Kidney (tissue), 14 donors: ENCODE results near the gene CCR9. TPM values are rescaled to one million over a fixed set of nuclear protein-coding genes. Genes with fewer than 3 reads are reported as not detected.

ENCODE experiments used
- DNase-seq, 5 donors: peaks; one replicate each; pipeline ENCODE4 v3.0.0-alpha.2; 2013 to 2020
- FAIRE-seq: peaks from 2 replicates; lab custom pipeline; 2012; peaks lifted over from hg19 to GRCh38; lab: Jason Lieb, UNC
- H3K27ac ChIP-seq, 2 donors: one replicate each; pipeline ENCODE4 v1.7.0; 2013; ENCODE audit warnings: low read depth in 2 of 2, low read length in 2 of 2, inconsistent platforms in 1 of 2
- H3K27me3 ChIP-seq: one replicate; pipeline ENCODE4 v1.7.1; 2013; ENCODE audit warnings: low read length, inconsistent platforms; ENCODE audit not compliant: control insufficient read depth, insufficient read depth
- H3K36me3 ChIP-seq, 3 donors: one replicate each; pipeline versions ENCODE4 v1.7.0 to v1.7.1; 2013; ENCODE audit warnings: low read length in 3 of 3, control low read depth in 1 of 3, inconsistent platforms in 1 of 3; ENCODE audit not compliant: insufficient read depth in 3 of 3, control insufficient read depth in 2 of 3
- H3K4me1 ChIP-seq, 3 donors: one replicate each; pipeline versions ENCODE4 v1.7.0 to v1.7.1; 2013; ENCODE audit warnings: low read length in 3 of 3, inconsistent platforms in 1 of 3, low read depth in 1 of 3; ENCODE audit not compliant: control insufficient read depth in 2 of 3, insufficient read depth in 2 of 3
- H3K4me3 ChIP-seq, 3 donors: one replicate each; pipeline versions ENCODE4 v1.7.0 to v1.8.1; 2013; ENCODE audit warnings: low read length in 3 of 3, control low read depth in 1 of 3, inconsistent platforms in 1 of 3
- H3K9ac ChIP-seq, 3 donors: one replicate each; pipeline versions ENCODE4 v1.7.0 to v1.7.1; 2013; ENCODE audit warnings: low read length in 3 of 3, control low read depth in 1 of 3, inconsistent platforms in 1 of 3
- H3K9me3 ChIP-seq, 3 donors: one replicate each; pipeline versions ENCODE4 v1.7.0 to v1.7.1; 2013; ENCODE audit warnings: low read length in 3 of 3, control low read depth in 1 of 3, inconsistent platforms in 1 of 3; ENCODE audit not compliant: control insufficient read depth in 2 of 3, insufficient read depth in 1 of 3
- intact Hi-C: fragments of 100-400 bp; cut with DNase I; formaldehyde crosslinking; loops from one replicate; pipeline ENCODE4 v1.11.1; 2022
- polyA plus RNA-seq: library from polyadenylated mRNA; stranded (reverse); fragments of 350-450 nt; fragmentation: Illumina TruSeq; extraction: RNeasy Lipid Tissue Mini Kit (QIAGEN cat#74804); gene quantifications from one replicate; pipeline ENCODE4 v1.2.3, GENCODE V29; 2014; ENCODE audit warnings: low read depth, low replicate concordance; ENCODE audit not compliant: insufficient read depth
- total RNA-seq: library from RNA; stranded (reverse); fragmentation: NEBNext Ultra II Directional; extraction: Animal tissue kit (Norgen Biotek cat#: 25700); gene quantifications from one replicate; pipeline ENCODE4 v1.2.1, GENCODE V29; 2021
- TF ChIP-seq, protein P1 (sequence below): IDR thresholded peaks from 3 replicates; pipeline ENCODE4 v1.5.1; 2012; ENCODE audit warnings: mild to moderate bottlenecking, moderate library complexity, borderline replicate concordance; ENCODE audit not compliant: insufficient read depth; ENCODE audit errors: extremely low read depth
- donor health status: control.
- donor health status: control.
- donor health status: control.
- donor health status: control.
- donor health status: control.
- donor health status: DM: yes; HTN: yes; CAD: no.
- donor health status: Normal renal cell carcinoma (clear cell type).

Gene CCR9
- total and polyA plus RNA-seq, 2 donors from 2014 or later: 0.22 to 0.43 TPM

DNA sequence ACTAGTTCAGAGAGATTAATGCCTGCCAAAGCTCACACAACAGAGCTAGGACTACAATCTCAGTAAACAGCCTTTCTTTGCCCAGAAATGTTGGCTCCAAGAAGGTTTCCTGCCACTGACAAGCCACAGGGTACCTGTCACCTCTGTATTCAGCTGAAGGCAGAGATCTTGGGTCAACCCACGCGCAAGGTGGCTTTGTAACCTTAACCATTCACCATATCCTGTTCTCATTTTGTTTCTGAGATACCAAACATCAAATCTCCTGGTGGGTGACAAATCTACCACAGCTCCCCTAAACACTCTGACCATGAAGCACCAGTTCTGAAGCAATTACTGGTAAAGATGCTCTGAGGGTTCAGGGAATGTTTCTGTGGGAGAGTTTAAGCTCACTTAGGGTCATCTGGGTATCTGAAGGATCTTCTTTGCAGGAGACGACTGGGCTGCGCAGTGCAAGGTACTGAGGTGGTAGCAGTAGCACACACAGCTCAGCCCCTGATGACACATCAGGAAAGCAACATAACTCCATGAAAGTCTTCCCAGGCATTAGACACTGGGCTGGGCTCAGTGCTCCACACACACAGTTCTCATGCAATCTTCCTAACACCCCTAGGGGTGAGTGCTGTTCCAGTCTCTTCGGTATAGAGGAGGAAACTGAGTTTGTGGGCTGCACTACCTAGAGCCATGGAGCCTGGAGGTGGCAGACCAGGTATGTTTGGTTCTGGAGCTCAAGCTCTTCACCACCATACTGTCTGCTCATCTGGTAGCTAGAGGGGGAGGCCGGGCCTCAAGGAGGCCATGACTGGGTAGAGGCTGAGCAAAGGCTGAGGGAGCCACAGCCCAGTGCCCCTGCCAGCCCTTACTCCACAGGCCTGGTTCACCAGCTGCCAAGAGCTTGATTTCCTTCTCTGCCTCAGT lies 64.6 kb downstream of the CCR9 start:
- FAIRE-seq (no peak), DNase-seq (no peak)
- peaks cover 14 to 64% (median 37%) of the 10 kb centered on the region in 3 donors for H3K36me3 ChIP-seq
- no peak overlapping the region for H3K9ac ChIP-seq
- H3K27ac ChIP-seq: no peak overlapping the region
- peaks cover 0 to 10% (median 5%) of the 10 kb centered on the region in 3 donors for H3K4me1 ChIP-seq
- TF ChIP-seq, protein P1, sequence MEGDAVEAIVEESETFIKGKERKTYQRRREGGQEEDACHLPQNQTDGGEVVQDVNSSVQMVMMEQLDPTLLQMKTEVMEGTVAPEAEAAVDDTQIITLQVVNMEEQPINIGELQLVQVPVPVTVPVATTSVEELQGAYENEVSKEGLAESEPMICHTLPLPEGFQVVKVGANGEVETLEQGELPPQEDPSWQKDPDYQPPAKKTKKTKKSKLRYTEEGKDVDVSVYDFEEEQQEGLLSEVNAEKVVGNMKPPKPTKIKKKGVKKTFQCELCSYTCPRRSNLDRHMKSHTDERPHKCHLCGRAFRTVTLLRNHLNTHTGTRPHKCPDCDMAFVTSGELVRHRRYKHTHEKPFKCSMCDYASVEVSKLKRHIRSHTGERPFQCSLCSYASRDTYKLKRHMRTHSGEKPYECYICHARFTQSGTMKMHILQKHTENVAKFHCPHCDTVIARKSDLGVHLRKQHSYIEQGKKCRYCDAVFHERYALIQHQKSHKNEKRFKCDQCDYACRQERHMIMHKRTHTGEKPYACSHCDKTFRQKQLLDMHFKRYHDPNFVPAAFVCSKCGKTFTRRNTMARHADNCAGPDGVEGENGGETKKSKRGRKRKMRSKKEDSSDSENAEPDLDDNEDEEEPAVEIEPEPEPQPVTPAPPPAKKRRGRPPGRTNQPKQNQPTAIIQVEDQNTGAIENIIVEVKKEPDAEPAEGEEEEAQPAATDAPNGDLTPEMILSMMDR: no peak
- no peaks in the 10 kb centered on the region for H3K27me3 ChIP-seq
- no peaks in the 10 kb centered on the region for H3K9me3 ChIP-seq
- intact Hi-C loops: no loop called here
- H3K4me3 ChIP-seq: no peak overlapping the region

- Histone ChIP-seq H3K9me3 (no peaks in the 10 kb centered on the region), H3K27ac (no peak overlapping the region), H3K4me3 (no peak overlapping the region), H3K36me3 (peaks cover 8 to 55% (median 38%) of the 10 kb centered on the region in 3 donors), H3K27me3 (no peaks in the 10 kb centered on the region), H3K4me1 (peaks cover 0 to 10% (median 5%) of the 10 kb centered on the region in 3 donors), H3K9ac (no peak overlapping the region)
- intact Hi-C loops: no loop called here
- FAIRE-seq: no peak
- TF ChIP-seq, protein P1: no peak
- DNase-seq: no peak
Measured at GRCh38 chr3:45951946-45952345, 65.6 kb downstream of the CCR9 start.

DNA sequence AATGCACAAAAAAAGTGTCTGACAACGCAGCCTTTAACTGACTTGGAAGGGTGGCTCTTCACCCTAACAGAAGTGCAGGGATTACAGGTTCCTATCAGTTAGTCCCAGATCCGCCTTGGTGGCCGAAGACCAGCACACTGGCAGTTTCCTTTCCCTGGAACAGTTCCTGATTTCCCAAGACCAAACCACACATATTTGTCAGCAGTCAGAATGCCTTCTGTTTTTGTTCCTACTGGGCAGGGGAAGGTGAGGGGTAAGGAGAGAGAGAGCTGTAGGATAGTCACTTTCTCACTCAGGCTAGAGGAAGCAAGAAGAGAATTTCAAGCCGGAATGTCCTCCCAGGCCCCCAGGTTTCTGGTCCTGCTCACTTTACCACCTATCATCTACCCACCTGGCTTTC lies 66.1 kb downstream of the CCR9 start:
- peaks cover 8 to 50% (median 37%) of the 10 kb centered on the region in 3 donors for H3K36me3 ChIP-seq
- intact Hi-C loops: no loop called here
- H3K4me1 ChIP-seq: peaks cover 0 to 10% (median 5%) of the 10 kb centered on the region in 3 donors
- H3K27ac ChIP-seq: no peak overlapping the region
- no peak overlapping the region for H3K4me3 ChIP-seq
- H3K9ac ChIP-seq: no peak overlapping the region
- no peaks in the 10 kb centered on the region for H3K27me3 ChIP-seq
- no peak for FAIRE-seq
- TF ChIP-seq, protein P1: no peak
- H3K9me3 ChIP-seq: no peaks in the 10 kb centered on the region
- DNase-seq: no peak

Other genes with a start within 250 kb of the CCR9 start
- 53.1 TPM for gene SACM1L, start 197.1 kb upstream of the CCR9 start, total RNA-seq
- gene SACM1L, start 197.1 kb upstream of the CCR9 start, polyA plus RNA-seq: 27.1 TPM
- 35.2 TPM for gene SLC6A20, start 90.0 kb upstream of the CCR9 start, total RNA-seq
- gene SLC6A20, start 90.0 kb upstream of the CCR9 start, polyA plus RNA-seq: 0.37 TPM
- gene LZTFL1, start 44.4 kb upstream of the CCR9 start, total RNA-seq: 30.9 TPM
- gene LZTFL1, start 44.4 kb upstream of the CCR9 start, polyA plus RNA-seq: 13.9 TPM
- gene CXCR6, start 56.9 kb downstream of the CCR9 start, total RNA-seq: 2.7 TPM
- gene CXCR6, start 56.9 kb downstream of the CCR9 start, polyA plus RNA-seq: 0.39 TPM
- 39.1 TPM for gene FYCO1, start 109.3 kb downstream of the CCR9 start, total RNA-seq
- gene FYCO1, start 109.3 kb downstream of the CCR9 start, polyA plus RNA-seq: 11.1 TPM
- gene XCR1, start 140.9 kb downstream of the CCR9 start, total RNA-seq: 1.4 TPM
- gene XCR1, start 140.9 kb downstream of the CCR9 start, polyA plus RNA-seq: not detected